Common myeloid progenitor, CD34-positive (primary cell): Measurements from ENCODE around the gene PDCD11.

ENCODE experiments used
- CTCF ChIA-PET: fragments of 350-600 bp; sonication (Branson Sonifier 250); formaldehyde crosslinking; loops from one replicate; lab custom pipeline; 2021; ENCODE audit warnings: antibody characterized with exemption; lab: Charles Lee
- POLR2A ChIA-PET: fragments of 350-600 bp; sonication (Branson Sonifier 250); formaldehyde crosslinking; loops from one replicate; lab custom pipeline; 2021; ENCODE audit warnings: antibody characterized with exemption; lab: Charles Lee
- DNase-seq, 3 donors: peaks; one replicate each; pipeline versions ENCODE4 v3.0.0 to v3.0.0-alpha.2; 2013
- H3K27ac ChIP-seq, 2 experiments: 1 replicate in 1 of 2; 2 replicates in 1 of 2; pipeline ENCODE4 v1.7.0; 2013; ENCODE audit warnings: inconsistent platforms in 2 of 2, low read length in 2 of 2, mild to moderate bottlenecking in 2 of 2, low read depth in 1 of 2, moderate library complexity in 1 of 2; ENCODE audit not compliant: severe bottlenecking in 2 of 2, insufficient read depth in 1 of 2, poor library complexity in 1 of 2
- H3K27me3 ChIP-seq, 5 experiments: replicated peaks in 2 of 5; 1 replicate in 3 of 5; 2 replicates in 2 of 5; pipeline versions ENCODE4 v1.6.1 to v1.7.0; 2013; ENCODE audit warnings: low read length in 4 of 5, mild to moderate bottlenecking in 2 of 5, moderate library complexity in 2 of 5, inconsistent platforms in 1 of 5; ENCODE audit not compliant: insufficient read depth in 5 of 5, control insufficient read depth in 4 of 5
- H3K36me3 ChIP-seq, 4 experiments: 1 replicate in 2 of 4; 2 replicates in 2 of 4; pipeline versions ENCODE4 v1.6.1 to v1.7.0; 2013; ENCODE audit warnings: low read length in 3 of 4, control low read depth in 1 of 4, mild to moderate bottlenecking in 1 of 4; ENCODE audit not compliant: control insufficient read depth in 4 of 4, insufficient read depth in 4 of 4
- H3K4me1 ChIP-seq, 4 experiments: 1 replicate in 3 of 4; 2 replicates in 1 of 4; pipeline versions ENCODE4 v1.6.1 to v1.7.1; 2013; ENCODE audit warnings: low read length in 3 of 4, mild to moderate bottlenecking in 3 of 4, control low read depth in 1 of 4, inconsistent platforms in 1 of 4, moderate library complexity in 1 of 4; ENCODE audit not compliant: control insufficient read depth in 4 of 4, insufficient read depth in 4 of 4; ENCODE audit errors: control extremely low read depth in 1 of 4
- H3K4me3 ChIP-seq, 7 experiments: 1 replicate in 4 of 7; 2 replicates in 3 of 7; pipeline versions ENCODE4 v1.5.1 to v1.7.0; 2013; ENCODE audit warnings: mild to moderate bottlenecking in 7 of 7, low read length in 6 of 7, moderate library complexity in 6 of 7, inconsistent platforms in 2 of 7, low read depth in 2 of 7, control low read depth in 1 of 7; ENCODE audit not compliant: insufficient read depth in 4 of 7, control insufficient read depth in 1 of 7; ENCODE audit errors: extremely low read depth in 1 of 7
- H3K9me3 ChIP-seq, 5 experiments: 1 replicate in 4 of 5; 2 replicates in 1 of 5; pipeline versions ENCODE4 v1.6.1 to v1.7.1; 2013; ENCODE audit warnings: low read length in 4 of 5, mild to moderate bottlenecking in 2 of 5, inconsistent platforms in 1 of 5, low read depth in 1 of 5, moderate library complexity in 1 of 5; ENCODE audit not compliant: control insufficient read depth in 4 of 5, insufficient read depth in 2 of 5; ENCODE audit errors: control extremely low read depth in 1 of 5
- whole genome bisulfite sequencing: methylation state at CpG from one replicate; pipeline ENCODE4 v1.1.5; 2013; ENCODE audit not compliant: insufficient coverage; 5-methylcytosine and 5-hydroxymethylcytosine counted together

The PDCD11 gene

GRCh38 chr10:103428989-103429643, 32.7 kb downstream of the PDCD11 start:
- Histone ChIP-seq H3K9me3 (no peaks in the 10 kb centered on the region), H3K36me3 (peaks cover 27 to 79% (median 52%) of the 10 kb centered on the region in 4 experiments), H3K27me3 (no peaks in the 10 kb centered on the region), H3K27ac (no peak overlapping the region), H3K4me1 (peaks cover 0 to 10% (median 3%) of the 10 kb centered on the region in 4 experiments), H3K4me3 (no peak overlapping the region)
- CTCF ChIA-PET: interaction anchor here (1.4 kb wide), 1 partner anchor 56 kb away, joined by 3 read pairs; no protein-coding TSS in a partner anchor
- POLR2A ChIA-PET: no interaction called here
- 48% methylated on average over 4 of the region's 5 CpGs for WGBS
- no peak for DNase-seq

GRCh38 chr10:103429647-103430046, 33.2 kb downstream of the PDCD11 start:
- no peak overlapping the region for H3K27ac ChIP-seq
- no peak overlapping the region for H3K4me3 ChIP-seq
- CTCF ChIA-PET: interaction anchor here (1.2 kb wide), 1 partner anchor 13 kb away, joined by 3 read pairs; no protein-coding TSS in a partner anchor
- peaks cover 0 to 10% (median 3%) of the 10 kb centered on the region in 4 experiments for H3K4me1 ChIP-seq
- DNase-seq: no peak
- peaks cover 25 to 79% (median 51%) of the 10 kb centered on the region in 4 experiments for H3K36me3 ChIP-seq
- POLR2A ChIA-PET: no interaction called here
- H3K9me3 ChIP-seq: no peaks in the 10 kb centered on the region
- no peaks in the 10 kb centered on the region for H3K27me3 ChIP-seq
- WGBS: 90% methylated on average over 5 of the region's 5 CpGs

GRCh38 chr10:103431902-103432301, 35.5 kb downstream of the PDCD11 start:
- H3K4me3 ChIP-seq: no peak overlapping the region
- ChIA-PET POLR2A (no interaction called here), CTCF (interaction anchor here (1.4 to 3.0 kb wide), 2 partner anchors 16 to 51 kb away, joined by 4 to 10 read pairs; no protein-coding TSS in a partner anchor)
- H3K9me3 ChIP-seq: no peaks in the 10 kb centered on the region
- H3K27me3 ChIP-seq: no peaks in the 10 kb centered on the region
- no peak for DNase-seq
- no peak overlapping the region for H3K27ac ChIP-seq
- peaks cover 0 to 10% (median 3%) of the 10 kb centered on the region in 4 experiments for H3K4me1 ChIP-seq
- H3K36me3 ChIP-seq: peaks cover 16 to 80% (median 55%) of the 10 kb centered on the region in 4 experiments
- WGBS: 98% methylated on average over 7 of the region's 8 CpGs

- Histone ChIP-seq H3K4me1 (peaks cover 0 to 9% (median 2%) of the 10 kb centered on the region in 4 experiments), H3K27ac (no peak overlapping the region), H3K9me3 (no peaks in the 10 kb centered on the region), H3K27me3 (no peaks in the 10 kb centered on the region), H3K36me3 (peaks cover 11 to 83% (median 59%) of the 10 kb centered on the region in 4 experiments), H3K4me3 (no peak overlapping the region)
- ChIA-PET POLR2A (no interaction called here), CTCF (interaction anchor here (0.9 to 3.0 kb wide), 3 partner anchors 35 to 52 kb away, joined by 3 to 10 read pairs (median 3); no protein-coding TSS in a partner anchor)
- no peak for DNase-seq
- no CpG with 5 or more reads among the region's 2 CpGs for WGBS
These were observed 37.4 kb downstream of the PDCD11 start for GRCh38 chr10:103433858-103434257.

GRCh38 chr10:103439776-103440175, 43.4 kb downstream of the PDCD11 start:
- peaks cover 23 to 96% (median 77%) of the 10 kb centered on the region in 4 experiments for H3K36me3 ChIP-seq
- CTCF ChIA-PET: interaction anchor here (1.4 to 1.5 kb wide), 2 partner anchors 15 to 23 kb away, joined by 4 to 6 read pairs; no protein-coding TSS in a partner anchor
- POLR2A ChIA-PET: no interaction called here
- no peaks in the 10 kb centered on the region for H3K9me3 ChIP-seq
- H3K27ac ChIP-seq: no peak overlapping the region
- DNase-seq: no peak
- no peak overlapping the region for H3K4me3 ChIP-seq
- WGBS: 83% methylated on average over 2 of the region's 4 CpGs
- H3K27me3 ChIP-seq: no peaks in the 10 kb centered on the region
- H3K4me1 ChIP-seq: no peaks in the 10 kb centered on the region

GRCh38 chr10:103440416-103440815, 44.0 kb downstream of the PDCD11 start:
- Histone ChIP-seq H3K4me3 (no peak overlapping the region), H3K27ac (no peak overlapping the region), H3K4me1 (no peaks in the 10 kb centered on the region), H3K27me3 (no peaks in the 10 kb centered on the region), H3K36me3 (peaks cover 23 to 97% (median 80%) of the 10 kb centered on the region in 4 experiments), H3K9me3 (no peaks in the 10 kb centered on the region)
- 98% methylated on average over 14 of the region's 14 CpGs for WGBS
- ChIA-PET POLR2A (no interaction called here), CTCF (interaction anchor here (0.8 to 1.4 kb wide), 2 partner anchors 24 to 36 kb away, joined by 3 to 6 read pairs; no protein-coding TSS in a partner anchor)
- DNase-seq: no peak

- Histone ChIP-seq H3K9me3 (no peaks in the 10 kb centered on the region), H3K4me1 (no peaks in the 10 kb centered on the region), H3K27ac (no peak overlapping the region), H3K36me3 (peaks cover 23 to 97% (median 85%) of the 10 kb centered on the region in 4 experiments), H3K4me3 (no peak overlapping the region), H3K27me3 (no peaks in the 10 kb centered on the region)
- no peak for DNase-seq
- CTCF ChIA-PET: interaction anchor here (0.7 to 0.8 kb wide), 2 partner anchors 36 to 47 kb away, joined by 3 read pairs; no protein-coding TSS in a partner anchor
- POLR2A ChIA-PET: no interaction called here
- WGBS: 95% methylated on average over 4 of the region's 8 CpGs
These were observed 44.8 kb downstream of the PDCD11 start for GRCh38 chr10:103441206-103441605.
